Measurements from ENCODE around the gene LOXL4.

GRCh38 chr10:98205351-98205750 lies 62.6 kb downstream of the LOXL4 start:
- no peak for TF ChIP-seq CTCF (IDR thresholded peaks at IDR 0.05; ENCODE audit: poor library complexity)
- no peak for TF ChIP-seq EZH2 (IDR thresholded peaks at IDR 0.05; ENCODE audit: borderline replicate concordance)
- no peak for TF ChIP-seq EZH2phosphoT487 (IDR thresholded peaks at IDR 0.05; ENCODE audit: low read depth, severe bottlenecking, unreplicated experiment)

All from hepatocyte (in vitro differentiated cells).